ENCODE measurements around the gene HERC6. TPM values are rescaled to one million over a fixed set of nuclear protein-coding genes. Genes with fewer than 3 reads are reported as not detected.

Gene HERC6
- total RNA-seq, 1 experiment from 2014 or later = 22.0 TPM

- Mint-ChIP-seq H3K4me1 (ENCODE audit: low read depth, unreplicated experiment) (no peaks in the 10 kb centered on the region), H3K9me3 (ENCODE audit: low read depth, unreplicated experiment) (no peaks in the 10 kb centered on the region), H3K27ac (ENCODE audit: unreplicated experiment) (no peak overlapping the region), H3K36me3 (ENCODE audit: insufficient read depth, unreplicated experiment) (no peaks in the 10 kb centered on the region), H3K4me3 (ENCODE audit: low read depth, unreplicated experiment) (no peak overlapping the region), H3K27me3 (ENCODE audit: unreplicated experiment) (no peaks in the 10 kb centered on the region)
- BruUV-seq (replicated peaks) = no TSS peak
- DNase-seq = no peak
- intact Hi-C loops (cut with micrococcal nuclease; ENCODE audit: unreplicated experiment) = no loop called here
- CTCF ChIA-PET = no interaction called here
- no peak for TF ChIP-seq CTCF (IDR thresholded peaks at IDR 0.05; ENCODE audit: unreplicated experiment)
Measured at GRCh38 chr4:88477229-88477860, 98.7 kb downstream of the HERC6 start.

GRCh38 chr4:88478247-88478646 is 99.6 kb downstream of the HERC6 start:
- intact Hi-C loops (cut with micrococcal nuclease; ENCODE audit: unreplicated experiment) = no loop called here
- H3K9me3 Mint-ChIP-seq (ENCODE audit: low read depth, unreplicated experiment) = no peaks in the 10 kb centered on the region
- H3K36me3 Mint-ChIP-seq (ENCODE audit: insufficient read depth, unreplicated experiment) = no peaks in the 10 kb centered on the region
- CTCF ChIA-PET = no interaction called here
- no peak overlapping the region for H3K27ac Mint-ChIP-seq (ENCODE audit: unreplicated experiment)
- BruUV-seq (replicated peaks) = no TSS peak
- no peak overlapping the region for H3K4me3 Mint-ChIP-seq (ENCODE audit: low read depth, unreplicated experiment)
- DNase-seq = no peak
- TF ChIP-seq CTCF (IDR thresholded peaks at IDR 0.05; ENCODE audit: unreplicated experiment) = no peak
- H3K4me1 Mint-ChIP-seq (ENCODE audit: low read depth, unreplicated experiment) = no peaks in the 10 kb centered on the region
- H3K27me3 Mint-ChIP-seq (ENCODE audit: unreplicated experiment) = no peaks in the 10 kb centered on the region

GRCh38 chr4:88481537-88481936 is 102.9 kb downstream of the HERC6 start:
- H3K4me1 Mint-ChIP-seq (ENCODE audit: low read depth, unreplicated experiment) = no peaks in the 10 kb centered on the region
- H3K27ac Mint-ChIP-seq (ENCODE audit: unreplicated experiment) = no peak overlapping the region
- no peak overlapping the region for H3K4me3 Mint-ChIP-seq (ENCODE audit: low read depth, unreplicated experiment)
- TF ChIP-seq CTCF (IDR thresholded peaks at IDR 0.05; ENCODE audit: unreplicated experiment) = no peak
- DNase-seq = no peak
- BruUV-seq (replicated peaks) = no TSS peak
- intact Hi-C loops (cut with micrococcal nuclease; ENCODE audit: unreplicated experiment) = no loop called here
- CTCF ChIA-PET = no interaction called here
- H3K9me3 Mint-ChIP-seq (ENCODE audit: low read depth, unreplicated experiment) = no peaks in the 10 kb centered on the region
- H3K36me3 Mint-ChIP-seq (ENCODE audit: insufficient read depth, unreplicated experiment) = no peaks in the 10 kb centered on the region
- H3K27me3 Mint-ChIP-seq (ENCODE audit: unreplicated experiment) = no peaks in the 10 kb centered on the region

- BruUV-seq (replicated peaks) = no TSS peak
- intact Hi-C loops (cut with micrococcal nuclease; ENCODE audit: unreplicated experiment) = no loop called here
- Mint-ChIP-seq H3K4me3 (ENCODE audit: low read depth, unreplicated experiment) (no peak overlapping the region), H3K27ac (ENCODE audit: unreplicated experiment) (no peak overlapping the region), H3K4me1 (ENCODE audit: low read depth, unreplicated experiment) (no peaks in the 10 kb centered on the region), H3K36me3 (ENCODE audit: insufficient read depth, unreplicated experiment) (no peaks in the 10 kb centered on the region), H3K9me3 (ENCODE audit: low read depth, unreplicated experiment) (no peaks in the 10 kb centered on the region), H3K27me3 (ENCODE audit: unreplicated experiment) (no peaks in the 10 kb centered on the region)
- TF ChIP-seq CTCF (IDR thresholded peaks at IDR 0.05; ENCODE audit: unreplicated experiment) = no peak
- CTCF ChIA-PET = interaction anchor here (0.6 kb wide), 1 partner anchor 244 kb away, joined by 5 read pairs; no protein-coding TSS in a partner anchor
- no peak for DNase-seq
Measured at GRCh38 chr4:88489100-88489761, 110.6 kb downstream of the HERC6 start.

Other genes starting within 250 kb of the HERC6 start
- gene ABCG2, start 220.2 kb upstream of the HERC6 start, total RNA-seq (2022) = 0.24 and 0.44 TPM in 2 replicates
- 15.3 and 29.3 TPM in 2 replicates for gene PPM1K, start 94.3 kb upstream of the HERC6 start, total RNA-seq (2022)
- gene HERC5, start 78.3 kb downstream of the HERC6 start, total RNA-seq (2022) = 20.1 and 44.2 TPM in 2 replicates
- gene PYURF, start 144.9 kb downstream of the HERC6 start, total RNA-seq (2022) = 37.9 and 39.0 TPM in 2 replicates
- gene HERC3, start 213.6 kb downstream of the HERC6 start, total RNA-seq (2022) = 17.3 and 17.8 TPM in 2 replicates

Measured in Calu3 (cell line).